Fibroblast of mammary gland (primary cell): ENCODE data around the gene ANGEL2.

Source experiments
- DNase-seq: peaks from one replicate; pipeline ENCODE4 v3.0.0-alpha.2; 2010; ENCODE audit warnings: low read depth
- H3K4me3 ChIP-seq: 2 replicates; pipeline ENCODE4 v1.5.1; 2011; ENCODE audit warnings: low read depth, mild to moderate bottlenecking, low read length, moderate library complexity; ENCODE audit not compliant: control insufficient read depth
- CTCF ChIP-seq: conservative IDR thresholded peaks from 2 replicates; pipeline ENCODE4 v1.5.1; 2011; ENCODE audit warnings: low read depth, low read length, inconsistent platforms; ENCODE audit not compliant: control insufficient read depth, insufficient read depth

The ANGEL2 gene

GRCh38 chr1:212981025-212981495 lies 34.6 kb downstream of the ANGEL2 start:
- H3K4me3 ChIP-seq = no peak overlapping the region
- no peak for DNase-seq

GRCh38 chr1:212980123-212980785 lies 35.4 kb downstream of the ANGEL2 start:
- no peak for TF ChIP-seq CTCF
- peak; percentile 48 for DNase-seq
- H3K4me3 ChIP-seq = no peak overlapping the region

More at GRCh38 chr1:212981025-212981495, 34.6 kb downstream of the ANGEL2 start:
- TF ChIP-seq CTCF = no peak

GRCh38 chr1:212979340-212980122 lies 36.1 kb downstream of the ANGEL2 start:
- H3K4me3 ChIP-seq = no peak overlapping the region
- no peak for DNase-seq
- TF ChIP-seq CTCF = no peak

- TF ChIP-seq CTCF = no peak
- DNase-seq = no peak
Observed at GRCh38 chr1:212977781-212978645, 37.7 kb downstream of the ANGEL2 start.

GRCh38 chr1:212976586-212976985 lies 39.1 kb downstream of the ANGEL2 start:
- no peak for TF ChIP-seq CTCF
- no peak overlapping the region for H3K4me3 ChIP-seq
- DNase-seq = no peak

More at GRCh38 chr1:212977781-212978645, 37.7 kb downstream of the ANGEL2 start:
- no peak overlapping the region for H3K4me3 ChIP-seq

GRCh38 chr1:212975111-212975918 lies 40.4 kb downstream of the ANGEL2 start:
- DNase-seq = peak; percentile 61
- no peak overlapping the region for H3K4me3 ChIP-seq
- TF ChIP-seq CTCF = no peak
